Measurements from ENCODE around the gene GRAP2.

DNA sequence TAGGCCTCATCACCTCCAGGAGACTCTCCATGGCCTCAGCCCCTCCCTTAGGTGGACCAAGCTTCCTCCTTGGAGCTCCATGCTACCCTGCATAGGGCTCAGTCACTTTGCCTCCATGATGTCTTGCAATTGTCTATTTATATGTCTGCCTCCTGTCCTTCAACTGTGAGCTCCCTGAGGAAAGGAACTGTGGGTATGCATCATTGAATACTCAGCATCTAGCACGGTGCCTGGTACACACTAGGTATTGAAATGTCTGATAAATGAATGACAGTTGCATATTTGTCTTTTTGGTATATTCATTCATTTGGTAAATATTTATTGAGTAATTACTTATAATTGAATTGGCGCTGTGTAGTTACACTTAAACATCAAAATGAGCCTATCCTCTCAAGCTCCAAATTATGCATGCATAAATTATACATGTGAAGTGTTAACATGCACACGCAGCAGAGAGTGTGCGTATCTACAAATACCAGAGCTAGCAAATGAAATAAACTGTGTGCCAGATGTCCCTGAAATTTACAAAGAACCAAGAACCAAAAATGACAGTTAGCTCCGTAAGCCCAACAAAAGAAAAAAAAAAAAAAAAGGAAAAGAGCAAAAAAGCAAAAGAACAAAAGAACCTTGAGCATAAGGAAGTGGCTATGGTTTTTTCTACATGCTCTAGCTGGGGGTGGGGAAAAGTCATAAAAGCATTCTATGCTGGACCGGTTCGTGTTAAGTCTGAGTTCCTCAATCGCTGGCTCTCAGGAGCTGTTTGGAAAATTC lies 25.2 kb downstream of the GRAP2 start:
- TF ChIP-seq, protein P1, sequence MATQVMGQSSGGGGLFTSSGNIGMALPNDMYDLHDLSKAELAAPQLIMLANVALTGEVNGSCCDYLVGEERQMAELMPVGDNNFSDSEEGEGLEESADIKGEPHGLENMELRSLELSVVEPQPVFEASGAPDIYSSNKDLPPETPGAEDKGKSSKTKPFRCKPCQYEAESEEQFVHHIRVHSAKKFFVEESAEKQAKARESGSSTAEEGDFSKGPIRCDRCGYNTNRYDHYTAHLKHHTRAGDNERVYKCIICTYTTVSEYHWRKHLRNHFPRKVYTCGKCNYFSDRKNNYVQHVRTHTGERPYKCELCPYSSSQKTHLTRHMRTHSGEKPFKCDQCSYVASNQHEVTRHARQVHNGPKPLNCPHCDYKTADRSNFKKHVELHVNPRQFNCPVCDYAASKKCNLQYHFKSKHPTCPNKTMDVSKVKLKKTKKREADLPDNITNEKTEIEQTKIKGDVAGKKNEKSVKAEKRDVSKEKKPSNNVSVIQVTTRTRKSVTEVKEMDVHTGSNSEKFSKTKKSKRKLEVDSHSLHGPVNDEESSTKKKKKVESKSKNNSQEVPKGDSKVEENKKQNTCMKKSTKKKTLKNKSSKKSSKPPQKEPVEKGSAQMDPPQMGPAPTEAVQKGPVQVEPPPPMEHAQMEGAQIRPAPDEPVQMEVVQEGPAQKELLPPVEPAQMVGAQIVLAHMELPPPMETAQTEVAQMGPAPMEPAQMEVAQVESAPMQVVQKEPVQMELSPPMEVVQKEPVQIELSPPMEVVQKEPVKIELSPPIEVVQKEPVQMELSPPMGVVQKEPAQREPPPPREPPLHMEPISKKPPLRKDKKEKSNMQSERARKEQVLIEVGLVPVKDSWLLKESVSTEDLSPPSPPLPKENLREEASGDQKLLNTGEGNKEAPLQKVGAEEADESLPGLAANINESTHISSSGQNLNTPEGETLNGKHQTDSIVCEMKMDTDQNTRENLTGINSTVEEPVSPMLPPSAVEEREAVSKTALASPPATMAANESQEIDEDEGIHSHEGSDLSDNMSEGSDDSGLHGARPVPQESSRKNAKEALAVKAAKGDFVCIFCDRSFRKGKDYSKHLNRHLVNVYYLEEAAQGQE (IDR thresholded peaks at IDR 0.05; ENCODE audit: low read depth) = no peak
- TF ChIP-seq, protein P2, sequence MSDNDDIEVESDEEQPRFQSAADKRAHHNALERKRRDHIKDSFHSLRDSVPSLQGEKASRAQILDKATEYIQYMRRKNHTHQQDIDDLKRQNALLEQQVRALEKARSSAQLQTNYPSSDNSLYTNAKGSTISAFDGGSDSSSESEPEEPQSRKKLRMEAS (IDR thresholded peaks at IDR 0.05) = no peak
- TF ChIP-seq CEBPB (IDR thresholded peaks at IDR 0.05) = no peak
